Measurements from ENCODE around the gene TSKS.

GRCh38 chr19:49766930-49767299, 3.8 kb upstream of the TSKS start, which contains the start of gene AP2A1:
- no peak for TF ChIP-seq EZH2phosphoT487 (IDR thresholded peaks at IDR 0.05)
- TF ChIP-seq, protein P1, sequence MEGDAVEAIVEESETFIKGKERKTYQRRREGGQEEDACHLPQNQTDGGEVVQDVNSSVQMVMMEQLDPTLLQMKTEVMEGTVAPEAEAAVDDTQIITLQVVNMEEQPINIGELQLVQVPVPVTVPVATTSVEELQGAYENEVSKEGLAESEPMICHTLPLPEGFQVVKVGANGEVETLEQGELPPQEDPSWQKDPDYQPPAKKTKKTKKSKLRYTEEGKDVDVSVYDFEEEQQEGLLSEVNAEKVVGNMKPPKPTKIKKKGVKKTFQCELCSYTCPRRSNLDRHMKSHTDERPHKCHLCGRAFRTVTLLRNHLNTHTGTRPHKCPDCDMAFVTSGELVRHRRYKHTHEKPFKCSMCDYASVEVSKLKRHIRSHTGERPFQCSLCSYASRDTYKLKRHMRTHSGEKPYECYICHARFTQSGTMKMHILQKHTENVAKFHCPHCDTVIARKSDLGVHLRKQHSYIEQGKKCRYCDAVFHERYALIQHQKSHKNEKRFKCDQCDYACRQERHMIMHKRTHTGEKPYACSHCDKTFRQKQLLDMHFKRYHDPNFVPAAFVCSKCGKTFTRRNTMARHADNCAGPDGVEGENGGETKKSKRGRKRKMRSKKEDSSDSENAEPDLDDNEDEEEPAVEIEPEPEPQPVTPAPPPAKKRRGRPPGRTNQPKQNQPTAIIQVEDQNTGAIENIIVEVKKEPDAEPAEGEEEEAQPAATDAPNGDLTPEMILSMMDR (IDR thresholded peaks at IDR 0.05), result no peak
